Endothelial cell of umbilical vein (primary cell): Measurements from ENCODE around the gene PTPRK. TPM values are rescaled to one million over a fixed set of nuclear protein-coding genes. Genes with fewer than 3 reads are reported as not detected.

Experiments
- BruUV-seq: library from RNA; stranded (reverse); fragments of 400-500 nt; replicated peaks from 2 replicates; lab custom pipeline; 2021; lab: Mats Ljungman, UMichigan
- CTCF ChIA-PET: fragments of 300-600, 350-600 bp; sonication (Branson Sonifier 250); formaldehyde crosslinking; loops from one replicate; lab custom pipeline; 2021; ENCODE audit warnings: antibody characterized with exemption, inconsistent platforms; lab: Charles Lee
- POLR2A ChIA-PET: fragments of 300-600, 350-600 bp; sonication (Branson Sonifier 250); formaldehyde crosslinking; loops from one replicate; lab custom pipeline; 2021; ENCODE audit warnings: antibody characterized with exemption, inconsistent platforms; lab: Charles Lee
- DNase-seq: peaks from one replicate; pipeline ENCODE4 v3.0.0-alpha.2; 2011; ENCODE audit warnings: low read depth, low spot score
- FAIRE-seq: peaks from 2 replicates; lab custom pipeline; 2011; peaks lifted over from hg19 to GRCh38; lab: Jason Lieb, UNC
- H2AFZ ChIP-seq: 2 replicates; pipeline ENCODE4 v1.6.0; 2012; ENCODE audit warnings: low read depth, low read length, control low read depth, inconsistent platforms
- H3K27ac ChIP-seq: 2 replicates; pipeline ENCODE4 v1.5.1; 2011; ENCODE audit warnings: low read depth, mild to moderate bottlenecking, control low read depth, low read length, moderate library complexity; ENCODE audit not compliant: insufficient read depth
- H3K27me3 ChIP-seq, 2 experiments: 2 replicates each; pipeline versions ENCODE4 v1.6.0 to v1.6.1; 2011; ENCODE audit warnings: low read length in 2 of 2, mixed read lengths in 1 of 2; ENCODE audit not compliant: control insufficient read depth in 2 of 2, insufficient read depth in 2 of 2
- H3K36me3 ChIP-seq, 2 experiments: 2 replicates in 1 of 2; 3 replicates in 1 of 2; pipeline ENCODE4 v1.5.1; 2011; ENCODE audit warnings: low read length in 2 of 2, mild to moderate bottlenecking in 1 of 2, moderate library complexity in 1 of 2; ENCODE audit not compliant: control insufficient read depth in 2 of 2, insufficient read depth in 2 of 2; ENCODE audit errors: extremely low read depth in 1 of 2
- H3K4me1 ChIP-seq: 3 replicates; pipeline ENCODE4 v1.5.1; 2011; ENCODE audit warnings: mild to moderate bottlenecking, low read length; ENCODE audit not compliant: control insufficient read depth, insufficient read depth; ENCODE audit errors: extremely low read depth
- H3K4me2 ChIP-seq: 2 replicates; pipeline ENCODE4 v1.6.1; 2011; ENCODE audit warnings: low read length, control low read depth, mixed read lengths; ENCODE audit not compliant: insufficient read depth
- H3K4me3 ChIP-seq, 3 experiments: fragments of 200-600 bp in 1 of 3; sonication (generic), shearing (Covaris generic) in 1 of 3; replicated peaks in 1 of 3; 2 replicates each; pipeline ENCODE4 v1.5.1; 2011 to 2016; ENCODE audit warnings: control low read depth in 3 of 3, low read length in 3 of 3, mild to moderate bottlenecking in 2 of 3, inconsistent platforms in 1 of 3, low read depth in 1 of 3, moderate library complexity in 1 of 3; ENCODE audit not compliant: insufficient read depth in 1 of 3
- H3K79me2 ChIP-seq: 2 replicates; pipeline ENCODE4 v1.6.0; 2012; ENCODE audit warnings: low read length, inconsistent platforms; ENCODE audit not compliant: control insufficient read depth, insufficient read depth
- H3K9ac ChIP-seq: replicated peaks from 2 replicates; pipeline ENCODE3; 2011; ENCODE audit warnings: low read length, control low read depth; ENCODE audit not compliant: insufficient read depth; ENCODE audit errors: extremely low read depth
- H3K9me1 ChIP-seq: replicated peaks from 3 replicates; pipeline ENCODE4 v1.6.0; 2011; ENCODE audit warnings: mild to moderate bottlenecking, low read length; ENCODE audit not compliant: control insufficient read depth, insufficient read depth; ENCODE audit errors: extremely low read depth
- H3K9me3 ChIP-seq: replicated peaks from 2 replicates; pipeline ENCODE4 v1.5.1; 2012; ENCODE audit warnings: low read length, inconsistent platforms; ENCODE audit not compliant: control insufficient read depth, insufficient read depth
- H4K20me1 ChIP-seq: replicated peaks from 2 replicates; pipeline ENCODE3; 2011; ENCODE audit warnings: mild to moderate bottlenecking, low read length; ENCODE audit not compliant: control insufficient read depth, insufficient read depth; ENCODE audit errors: extremely low read depth
- CTCF ChIP-seq, 2 donors: IDR thresholded peaks; 1 replicate in 1 of 2; 2 replicates in 1 of 2; pipeline ENCODE4 v1.5.1; 2011; ENCODE audit warnings: low read length in 2 of 2, mild to moderate bottlenecking in 2 of 2, moderate library complexity in 2 of 2, control low read depth in 1 of 2, inconsistent platforms in 1 of 2, low read depth in 1 of 2; ENCODE audit not compliant: insufficient read depth in 1 of 2; ENCODE audit errors: extremely low read depth in 1 of 2
- EZH2 ChIP-seq: IDR thresholded peaks from 2 replicates; pipeline ENCODE4 v1.6.1; 2012; ENCODE audit warnings: borderline replicate concordance, low read depth, mild to moderate bottlenecking, moderate library complexity, low read length, inconsistent platforms; ENCODE audit not compliant: severe bottlenecking
- FOS ChIP-seq: IDR thresholded peaks from 2 replicates; pipeline ENCODE4 v1.6.1; 2011; ENCODE audit warnings: mild to moderate bottlenecking, low read length, moderate library complexity, borderline replicate concordance; ENCODE audit not compliant: insufficient read depth
- GATA2 ChIP-seq: IDR thresholded peaks from 2 replicates; pipeline ENCODE4 v1.7.0; 2011; ENCODE audit warnings: low read depth, mild to moderate bottlenecking, moderate library complexity, mixed read lengths, low read length; ENCODE audit not compliant: insufficient read length, insufficient read depth
- JUN ChIP-seq: IDR thresholded peaks from 2 replicates; pipeline ENCODE4 v1.6.1; 2011; ENCODE audit warnings: borderline replicate concordance, low read depth; ENCODE audit not compliant: insufficient read length, insufficient read depth
- MAX ChIP-seq: IDR thresholded peaks from 2 replicates; pipeline ENCODE4 v1.6.1; 2011; ENCODE audit not compliant: insufficient read depth, insufficient read length
- MYC ChIP-seq: IDR thresholded peaks from one replicate; pipeline ENCODE4 v1.6.1; 2011; ENCODE audit warnings: mild to moderate bottlenecking, low read depth, low read length
- POLR2A ChIP-seq: IDR thresholded peaks from 2 replicates; pipeline ENCODE4 v1.6.1; 2012; ENCODE audit warnings: low read depth, mild to moderate bottlenecking, control low read depth, low read length
- POLR2AphosphoS5 ChIP-seq: IDR thresholded peaks from 2 replicates; pipeline ENCODE4 v1.6.1; 2012; ENCODE audit warnings: low read depth, mild to moderate bottlenecking, control low read depth, low read length, moderate library complexity; ENCODE audit not compliant: insufficient read depth
- dilution Hi-C: fragments of 300-500 bp; cut with MboI; formaldehyde crosslinking; loops from one replicate; pipeline ENCODE4 v1.15.0; 2019; ENCODE audit warnings: low sequenced_read_pairs; ENCODE audit not compliant: extremely low pct_ligation_motif_present
- intact Hi-C: fragments of 100-400 bp; cut with micrococcal nuclease; formaldehyde crosslinking; loops from one replicate; pipeline ENCODE4 v1.10.0; 2022
- polyA plus RNA-seq, 4 experiments: library from polyadenylated mRNA; depleted of rRNA in 3 of 4; stranded (reverse) in 3 of 4; unstranded in 1 of 4; fragments of >200 nt; gene quantifications; 2 replicates each; pipeline versions ENCODE4 v1.2.1 to v1.2.3, GENCODE V29; 2011 to 2012; ENCODE audit warnings: missing spikeins in 1 of 4
- total RNA-seq: library from RNA; stranded (reverse); gene quantifications from 2 replicates; pipeline ENCODE4 v1.2.3, GENCODE V29; 2021

Gene PTPRK
- total and polyA plus RNA-seq, 2 donors (not counting 3 experiments of a cell fraction or from before 2014, with no cell fraction given), result 15.2 to 74.0 TPM

GRCh38 chr6:128225612-128226011, 294.8 kb downstream of the PTPRK start:
- TF ChIP-seq FOS, result no peak
- no peak for TF ChIP-seq POLR2A
- no peak for TF ChIP-seq POLR2AphosphoS5
- TF ChIP-seq MYC, result no peak
- no peak for TF ChIP-seq CTCF (IDR thresholded peaks at IDR 0.05; ENCODE audit: extremely low read depth in 1 of 2, insufficient read depth in 1 of 2, low read depth in 1 of 2, low read length in 2 of 2)
- TF ChIP-seq EZH2, result no peak
- TF ChIP-seq JUN, result no peak
- TF ChIP-seq MAX, result no peak
- TF ChIP-seq GATA2, result no peak
- dilution Hi-C loops (no loop called here), intact Hi-C loops (no loop called here)
- no peaks in the 10 kb centered on the region for H3K9me3 ChIP-seq
- BruUV-seq, result no TSS peak
- CTCF ChIA-PET, result interaction anchor here (1.1 to 1.9 kb wide), 2 partner anchors 14 to 370 kb away, joined by 3 to 6 read pairs; no protein-coding TSS in a partner anchor
- no peak overlapping the region for H3K4me3 ChIP-seq
- H2AFZ ChIP-seq, result no peak overlapping the region
- H4K20me1 ChIP-seq, result no peaks in the 10 kb centered on the region
- peaks cover 1% of the 10 kb centered on the region for H3K79me2 ChIP-seq
- POLR2A ChIA-PET, result no interaction called here
- no peaks in the 10 kb centered on the region for H3K27me3 ChIP-seq
- no peak overlapping the region for H3K27ac ChIP-seq
- no peaks in the 10 kb centered on the region for H3K9me1 ChIP-seq
- no peak for FAIRE-seq
- no peaks in the 10 kb centered on the region for H3K4me1 ChIP-seq
- no peak overlapping the region for H3K9ac ChIP-seq
- DNase-seq, result no peak
- no peaks in the 10 kb centered on the region for H3K36me3 ChIP-seq
- H3K4me2 ChIP-seq, result no peak overlapping the region
